HG03108 (cell line): ENCODE measurements around the gene MZF1.
"Not testable (repeated sequence)": the region's sequence is repeated elsewhere in the genome, so short reads cannot be mapped to it uniquely, and the experiment has no call there.

Source experiments
- ATAC-seq: cut with Tn5 transposase; IDR thresholded peaks from one replicate; pipeline ENCODE4 v1.9.1; 2021; ENCODE audit warnings: moderate library complexity; ENCODE audit not compliant: unreplicated experiment

Gene MZF1

DNA sequence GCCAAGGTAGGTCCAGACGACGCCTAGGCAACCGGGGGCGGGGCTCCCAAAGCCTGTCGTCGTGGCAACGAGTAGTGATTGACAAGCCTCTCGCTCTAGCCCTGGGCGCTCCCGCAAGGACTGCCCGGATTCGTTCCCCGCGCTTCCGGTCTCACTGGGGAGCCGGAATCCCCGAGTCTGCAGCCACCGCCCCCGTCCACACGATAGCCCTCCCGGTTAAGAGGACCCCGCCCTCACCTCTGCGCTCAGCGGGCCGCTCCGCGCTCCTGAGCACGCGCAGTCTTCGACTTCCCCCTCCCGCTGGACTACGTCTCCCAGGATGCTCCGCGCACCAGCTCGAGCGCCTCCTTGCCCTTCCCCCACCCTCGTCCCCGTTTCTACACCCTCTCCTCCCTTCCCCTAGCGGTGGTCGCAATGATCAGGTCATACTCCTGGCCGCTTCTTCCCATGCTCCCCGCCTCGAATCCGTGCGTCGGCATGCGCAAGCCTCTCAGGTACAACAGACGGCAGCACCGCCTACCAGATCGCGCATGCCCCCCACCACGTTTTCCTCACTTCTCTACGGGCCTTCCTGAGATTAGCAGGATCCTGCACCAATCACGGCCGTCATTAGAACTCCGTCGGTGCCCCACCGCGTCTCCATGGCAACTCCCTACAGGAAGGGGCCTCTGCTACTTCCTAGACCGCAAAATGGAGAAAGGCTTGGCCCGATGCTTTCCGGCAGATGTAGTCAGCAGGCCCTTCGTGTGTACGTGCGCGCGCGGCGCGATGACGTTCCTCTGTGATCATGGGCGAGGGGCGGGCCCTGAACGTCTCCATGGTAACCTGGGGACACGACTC, at the start of gene MZF1:
Gene MZF1, minus strand, starts transcription at position 518 of the 840 bp plus-strand sequence. CDS start 1,946 bp downstream, outside the sequence.
- ATAC-seq, result peak; percentile 44

DNA sequence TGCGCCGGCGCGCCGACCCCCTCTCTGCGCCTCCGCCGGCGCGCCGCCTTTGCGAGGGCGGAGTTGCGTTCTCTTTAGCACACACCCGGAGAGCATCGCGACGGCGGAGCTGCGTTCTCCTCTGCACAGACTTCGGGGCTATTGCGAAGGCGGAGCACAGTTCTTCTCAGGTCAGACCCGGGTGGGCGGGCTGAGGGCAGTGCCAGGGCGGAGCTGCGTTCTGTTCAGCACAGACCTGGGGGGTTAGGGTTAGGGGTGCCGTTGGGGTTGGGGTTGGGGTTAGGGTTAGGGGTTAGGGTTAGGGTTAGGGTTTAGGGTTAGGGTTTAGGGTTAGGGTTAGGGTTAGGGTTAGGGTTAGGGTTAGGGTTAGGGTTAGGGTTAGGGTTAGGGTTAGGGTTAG, 34.1 kb upstream of the MZF1 start:
- not testable (repeated sequence) for ATAC-seq

DNA sequence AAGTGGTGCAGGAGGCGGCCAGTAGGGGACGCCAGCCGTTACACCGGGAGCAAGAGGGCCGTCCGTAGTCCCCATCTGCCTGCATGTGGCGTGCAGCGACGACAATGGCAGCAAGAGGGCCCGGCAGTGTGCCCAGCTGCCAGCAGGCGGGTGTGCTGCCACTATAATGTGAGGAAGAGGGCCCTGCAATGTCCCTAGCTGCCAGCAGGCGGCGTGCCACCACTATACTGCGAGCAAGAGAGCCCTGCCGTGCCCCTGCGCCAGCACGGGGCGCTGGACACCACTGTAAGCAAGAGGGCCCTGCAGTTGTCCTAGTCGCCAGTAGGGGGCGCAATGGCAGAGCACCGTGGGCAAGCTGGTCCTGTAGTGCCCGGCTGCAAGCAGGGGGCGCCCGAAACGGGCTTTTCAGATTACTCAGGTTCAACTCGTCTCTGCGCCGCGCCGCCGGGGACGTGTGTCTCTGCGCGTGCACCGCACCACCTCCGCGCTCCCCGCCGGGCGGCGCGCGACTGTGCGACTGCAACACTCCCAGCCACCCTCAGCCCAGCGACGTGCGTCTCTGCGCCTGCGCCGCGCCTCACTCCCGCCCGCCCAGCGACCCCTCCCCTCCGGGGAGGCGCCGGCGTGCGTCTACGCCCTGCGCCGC, 33.2 kb upstream of the MZF1 start:
- ATAC-seq, result not testable (repeated sequence)

DNA sequence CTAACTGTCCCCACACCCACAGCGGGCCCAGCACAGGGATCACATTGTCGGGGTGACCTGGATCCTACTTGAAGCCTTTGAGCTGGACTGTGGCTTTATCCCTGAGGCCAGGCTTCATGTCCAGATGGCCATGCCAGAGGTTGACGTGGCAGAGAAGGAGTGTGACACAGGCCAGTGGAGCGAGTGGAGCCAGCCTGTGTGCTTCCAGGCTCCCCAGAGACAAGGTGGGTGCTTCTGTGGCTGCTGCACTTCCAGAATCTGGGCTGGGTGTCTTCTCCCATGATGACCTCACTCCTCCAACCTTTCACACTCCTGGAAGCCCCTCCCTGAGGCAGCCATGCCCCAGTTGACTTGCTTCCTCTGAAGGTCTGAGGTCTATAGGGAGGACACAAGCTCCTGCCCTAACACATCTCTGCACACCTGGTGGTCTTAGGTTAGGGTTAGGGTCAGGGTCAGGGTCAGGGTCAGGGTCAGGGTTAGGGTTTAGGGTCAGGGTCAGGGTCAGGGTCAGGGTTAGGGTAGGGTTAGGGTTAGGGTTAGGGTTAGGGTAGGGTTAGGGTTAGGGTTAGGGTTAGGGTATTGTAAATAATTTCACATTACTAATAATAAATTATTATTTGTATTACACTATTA, 13.1 kb upstream of the MZF1 start:
- ATAC-seq, result no peak

DNA sequence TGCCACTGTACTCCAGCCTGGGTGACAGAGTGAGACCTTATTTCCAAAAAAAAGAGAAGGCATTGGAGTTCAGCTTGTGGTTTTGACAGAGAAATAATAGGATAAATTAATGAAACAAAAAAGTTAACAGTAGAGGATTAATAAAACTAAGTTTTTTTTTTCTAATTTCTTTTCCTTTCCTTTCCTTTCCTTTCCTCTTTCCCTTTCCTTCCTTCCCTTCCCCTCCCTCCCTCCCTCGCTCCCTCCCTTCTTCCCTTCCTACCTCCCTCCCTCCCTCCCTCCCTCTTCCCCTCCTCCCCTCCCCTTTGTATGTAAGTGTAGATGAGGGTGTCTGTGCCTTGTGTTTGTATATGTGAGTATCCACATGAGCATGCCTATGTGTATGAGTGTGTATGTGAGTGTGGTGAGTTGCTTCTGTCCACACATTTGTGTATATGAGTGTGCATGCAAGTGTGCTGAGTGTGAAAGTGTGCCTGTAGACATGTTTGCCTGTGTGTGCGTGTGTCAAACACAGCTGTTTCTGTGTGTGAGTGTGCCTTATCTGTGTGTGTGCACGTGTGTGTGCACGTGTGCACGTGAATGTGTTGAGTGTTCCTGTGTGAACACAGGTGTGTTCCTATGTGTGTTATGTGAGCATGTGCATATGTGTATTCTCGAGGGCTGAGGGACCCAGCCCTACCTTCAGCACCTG, 12.5 kb upstream of the MZF1 start:
- no peak for ATAC-seq

DNA sequence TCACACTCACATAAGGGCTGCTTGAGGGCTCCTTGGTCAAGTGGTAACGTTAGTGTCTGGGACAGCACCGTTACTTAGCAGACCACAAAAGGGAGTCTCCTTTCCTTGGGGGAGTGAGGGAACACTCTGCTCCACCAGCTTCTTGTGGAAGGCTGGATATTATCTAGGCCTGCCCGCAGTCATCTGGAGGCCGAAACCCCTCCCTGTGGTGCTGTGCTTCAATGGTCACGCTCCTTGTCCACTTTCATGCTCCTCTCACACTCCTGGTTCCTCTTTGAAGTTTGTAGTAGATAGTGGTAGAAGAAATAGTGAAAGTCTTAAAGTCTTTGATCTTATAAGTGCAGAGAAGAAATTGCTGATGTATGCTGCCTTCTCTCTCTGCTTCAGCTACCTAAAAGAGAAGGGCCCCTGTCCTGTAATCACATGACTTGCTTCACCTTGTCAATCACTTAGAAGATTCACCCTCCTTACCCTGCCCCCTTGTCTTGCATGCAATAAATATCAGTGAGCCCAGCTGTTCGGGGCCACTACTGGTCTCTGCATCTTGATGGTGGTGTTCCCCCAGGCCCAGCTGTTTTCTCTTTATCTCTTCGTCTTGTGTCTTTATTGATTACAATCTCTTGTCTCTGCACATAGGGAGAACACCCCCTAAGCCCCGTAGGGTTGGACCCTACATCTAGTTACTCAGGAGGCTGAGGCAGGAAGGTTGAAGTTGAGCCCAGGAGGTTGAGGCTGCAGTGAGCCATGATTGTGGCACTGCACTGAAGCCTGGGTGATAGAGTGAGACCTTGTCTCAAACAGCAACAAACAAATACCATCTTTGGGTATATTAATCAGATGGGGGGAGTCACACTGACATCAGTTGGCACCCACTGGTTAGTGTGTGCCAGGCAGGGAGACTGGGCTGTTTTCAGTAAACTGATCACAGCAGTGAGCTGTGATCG, 11.6 kb upstream of the MZF1 start:
- no peak for ATAC-seq

DNA sequence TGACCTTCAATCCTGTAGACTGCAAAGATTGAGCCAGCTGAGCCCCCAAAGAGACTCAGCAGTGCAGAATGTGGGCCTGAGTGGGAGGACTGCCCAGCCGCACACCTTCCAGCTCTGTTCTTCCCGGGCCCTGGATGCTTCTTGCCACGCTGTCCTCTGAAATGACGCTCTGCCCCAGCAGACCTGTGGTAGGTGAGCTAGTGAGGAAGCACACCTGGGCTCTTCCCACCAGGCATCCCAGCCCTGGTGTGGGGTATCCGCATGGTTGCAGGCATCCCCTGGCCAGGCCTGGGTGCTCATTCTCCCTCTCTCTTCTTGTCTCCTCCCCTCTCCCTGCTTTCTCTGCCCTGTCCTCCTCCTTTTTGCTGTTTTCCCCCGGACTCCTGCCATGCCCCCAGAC, 9.8 kb upstream of the MZF1 start:
- no peak for ATAC-seq

DNA sequence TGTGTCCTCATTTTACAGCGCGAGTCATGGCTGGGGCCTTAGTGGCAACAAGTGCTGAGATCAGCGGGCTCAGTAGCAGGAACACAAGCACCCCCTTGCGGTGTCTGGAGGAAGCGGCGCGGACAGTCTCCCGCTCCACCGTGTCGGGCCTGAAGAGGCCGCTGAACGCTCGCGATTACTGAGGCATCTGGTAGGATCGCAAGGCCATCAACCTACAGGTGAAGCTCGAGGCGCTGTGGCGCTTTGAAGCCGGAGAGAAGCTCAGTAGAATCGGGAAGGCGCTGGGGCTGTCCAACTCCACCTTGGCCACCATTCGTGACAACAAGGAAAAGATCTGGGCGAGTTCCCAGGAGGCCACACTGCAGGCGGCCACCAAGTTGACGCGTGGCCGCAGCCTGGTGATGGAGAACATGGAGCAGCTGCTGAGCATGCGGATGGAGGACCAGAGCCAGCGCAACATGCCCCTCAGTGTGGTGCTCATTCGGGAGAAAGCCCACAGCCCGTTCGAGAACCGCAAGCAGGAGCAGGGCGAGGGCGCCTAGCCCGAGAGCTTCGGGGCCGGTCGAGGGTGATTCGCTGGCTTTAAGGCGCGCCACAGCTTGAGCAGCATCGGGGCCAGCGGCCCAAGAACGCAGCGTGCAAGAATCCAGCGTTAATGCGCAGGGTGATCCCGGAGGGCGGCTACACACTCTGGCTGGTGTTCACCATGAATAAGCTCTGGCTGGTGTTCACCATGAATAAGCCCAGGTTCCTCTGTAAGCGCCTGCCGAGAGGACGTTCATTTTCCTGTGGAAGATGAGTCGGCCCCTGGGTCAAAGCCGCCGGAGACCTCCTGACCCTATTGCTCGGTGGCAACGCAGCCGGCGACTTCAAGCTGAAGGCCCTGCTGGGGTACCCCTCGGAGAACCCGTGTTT, 8.3 kb upstream of the MZF1 start:
- peak; percentile 62 for ATAC-seq

DNA sequence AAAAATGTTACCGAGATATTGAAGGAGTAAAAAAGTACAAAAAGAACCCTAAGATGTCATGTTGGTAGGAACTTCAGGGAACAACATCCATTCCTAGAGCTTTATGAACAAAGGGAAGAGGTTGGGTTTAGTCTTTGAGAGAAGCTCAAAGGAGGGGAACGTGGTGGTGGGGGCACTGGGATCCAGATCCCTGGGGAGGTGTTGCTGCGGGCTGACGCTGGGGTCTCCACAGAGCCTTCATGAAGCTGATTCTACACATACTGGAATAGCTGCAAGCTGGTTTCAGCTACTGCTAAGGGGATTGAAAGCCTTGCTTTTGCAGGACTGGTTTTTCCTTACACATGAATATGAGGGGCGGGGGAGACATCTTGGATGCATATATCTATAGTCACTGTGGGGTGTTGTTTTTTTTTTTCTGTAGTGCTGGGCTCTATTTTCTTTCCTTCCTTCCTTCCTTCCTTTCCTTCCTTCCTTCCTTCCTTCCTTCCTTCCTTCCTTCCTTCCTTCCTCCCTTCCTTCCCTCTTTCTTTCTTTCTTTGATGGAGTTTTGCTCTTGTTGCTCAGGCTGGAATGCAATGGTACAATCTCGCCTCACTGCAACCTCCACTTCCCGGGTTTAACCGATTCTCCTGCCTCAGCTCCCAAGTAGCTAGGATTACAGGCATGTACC, 6.5 kb upstream of the MZF1 start:
- ATAC-seq, result no peak

DNA sequence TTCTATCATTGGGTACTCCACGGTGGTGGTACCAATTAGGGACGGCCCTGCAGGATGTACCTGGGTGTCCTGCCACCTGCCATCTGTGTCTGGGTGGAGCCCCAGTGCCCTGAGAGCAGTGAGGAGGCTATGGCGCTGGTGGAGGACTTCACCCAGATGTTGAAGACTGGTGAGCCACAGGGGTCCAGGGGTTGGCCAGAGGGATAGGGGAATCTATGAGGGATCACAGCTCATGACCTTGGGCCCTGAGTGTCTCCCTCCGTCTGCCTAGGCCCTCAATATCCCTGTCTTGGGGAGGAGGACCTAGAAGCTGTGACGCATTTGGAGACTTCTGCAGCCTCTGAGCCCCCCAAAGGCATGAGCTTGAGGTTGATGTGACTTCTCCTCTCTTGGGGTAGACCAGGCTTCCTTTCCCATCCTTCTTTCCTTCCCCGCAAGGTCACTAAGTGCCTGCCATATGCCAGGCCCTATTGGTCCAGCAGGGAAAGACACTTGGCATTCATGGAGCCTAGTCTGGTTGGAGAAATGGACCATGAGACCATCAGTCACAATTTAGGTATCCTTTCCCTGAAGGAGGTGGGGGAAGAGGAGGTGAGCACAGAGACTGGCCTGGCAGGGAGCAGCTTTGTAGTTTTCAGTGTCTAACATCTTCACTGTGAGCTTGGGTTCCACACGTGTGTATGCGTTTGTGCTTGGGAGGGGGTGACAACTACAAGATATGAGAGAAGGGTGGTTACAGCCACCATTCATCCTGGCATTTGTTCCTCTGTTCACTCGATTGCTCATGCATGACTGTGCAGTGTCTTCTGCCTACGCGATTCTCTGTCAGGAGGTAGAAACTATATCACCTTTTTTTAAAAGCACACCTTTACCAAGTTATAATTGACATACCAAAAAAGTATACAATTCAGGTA, 5.1 kb upstream of the MZF1 start:
- ATAC-seq, result no peak

DNA sequence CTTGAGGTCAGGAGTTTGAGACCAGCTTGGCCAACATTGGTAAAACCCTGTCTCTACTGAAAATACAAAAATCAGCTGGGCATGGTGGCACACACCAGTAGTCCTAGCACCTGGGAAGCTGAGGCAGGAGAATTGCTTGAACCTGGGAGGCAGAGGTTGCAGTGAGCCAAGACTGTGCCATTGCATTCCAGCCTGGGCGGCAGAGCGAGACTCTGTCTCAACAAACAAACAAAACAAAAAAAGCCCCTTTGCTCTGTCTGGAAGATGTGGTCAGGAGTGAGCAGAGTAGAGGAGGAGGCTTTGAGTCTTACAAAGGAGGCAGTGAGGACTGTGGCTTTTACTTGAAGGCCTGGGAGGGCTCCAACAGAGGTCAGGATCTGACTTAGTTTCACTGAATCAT, 4.4 kb upstream of the MZF1 start:
- ATAC-seq, result not testable (repeated sequence)

DNA sequence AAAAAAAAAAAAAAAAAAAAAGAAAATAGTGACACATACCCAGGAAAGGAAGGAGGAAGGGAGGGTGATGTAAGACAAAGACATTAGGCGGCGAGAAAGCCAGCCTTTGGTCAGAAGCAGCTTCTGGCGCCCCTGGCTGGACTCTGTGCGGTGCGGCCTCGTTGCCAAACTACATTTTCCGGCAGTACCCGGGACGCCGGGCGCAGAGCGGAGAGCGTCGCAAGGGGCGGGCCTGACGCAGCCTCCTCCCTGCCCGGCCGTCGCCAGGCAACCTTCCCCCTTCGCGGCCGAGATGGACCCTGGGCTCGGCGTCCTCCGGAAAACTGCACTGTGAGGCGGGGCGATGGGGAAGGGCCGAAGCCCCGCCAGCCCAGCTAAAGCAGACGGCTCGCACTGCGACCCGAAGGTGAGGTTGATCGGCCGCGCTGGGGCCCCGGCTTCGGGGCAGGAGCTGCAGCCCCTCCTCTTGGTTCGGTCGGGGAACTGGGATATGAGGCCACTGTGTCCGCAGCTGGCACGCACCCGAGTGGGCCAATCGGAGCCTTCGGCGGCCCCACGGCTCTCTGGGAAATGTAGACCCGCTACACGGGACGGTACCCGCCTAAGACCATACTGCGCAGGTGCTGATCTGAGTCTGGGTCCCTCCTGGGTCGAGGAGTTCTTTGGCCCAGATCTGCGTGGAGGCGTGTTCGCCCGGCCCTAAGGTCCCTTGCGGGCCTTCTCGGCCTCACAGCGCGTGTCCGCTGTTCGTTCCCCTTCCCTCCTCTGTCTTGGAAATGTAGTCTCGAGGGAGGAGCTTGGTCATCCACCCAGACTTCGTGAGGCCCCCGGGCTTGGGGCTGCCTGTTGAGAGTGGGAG, 2.3 kb upstream of the MZF1 start:
- peak; percentile 41 for ATAC-seq

DNA sequence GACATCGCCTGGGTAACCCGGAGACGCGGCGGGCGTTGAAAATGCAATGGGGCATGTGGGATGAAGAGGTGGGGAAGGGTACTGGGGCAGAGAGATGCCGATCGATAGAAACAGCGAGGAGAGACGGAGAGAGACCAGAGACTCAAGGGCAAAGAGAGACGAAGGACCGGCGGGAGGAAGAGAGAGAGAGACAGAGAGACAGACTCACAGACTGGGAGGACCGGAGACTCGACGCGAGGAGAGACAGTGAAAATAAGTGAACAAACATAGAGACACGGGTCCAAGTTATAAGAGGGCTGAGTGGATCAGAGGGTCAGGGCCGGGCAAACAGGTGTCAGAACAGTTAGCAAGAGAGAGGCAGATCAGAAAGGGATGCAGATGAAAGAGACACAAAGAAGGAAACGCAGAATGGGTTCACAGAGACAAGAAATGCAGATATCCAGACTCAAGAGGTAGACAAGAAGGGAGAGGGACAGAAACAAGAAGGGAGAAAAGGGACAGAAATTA, 576 bp upstream of the MZF1 start:
- ATAC-seq, result no peak

DNA sequence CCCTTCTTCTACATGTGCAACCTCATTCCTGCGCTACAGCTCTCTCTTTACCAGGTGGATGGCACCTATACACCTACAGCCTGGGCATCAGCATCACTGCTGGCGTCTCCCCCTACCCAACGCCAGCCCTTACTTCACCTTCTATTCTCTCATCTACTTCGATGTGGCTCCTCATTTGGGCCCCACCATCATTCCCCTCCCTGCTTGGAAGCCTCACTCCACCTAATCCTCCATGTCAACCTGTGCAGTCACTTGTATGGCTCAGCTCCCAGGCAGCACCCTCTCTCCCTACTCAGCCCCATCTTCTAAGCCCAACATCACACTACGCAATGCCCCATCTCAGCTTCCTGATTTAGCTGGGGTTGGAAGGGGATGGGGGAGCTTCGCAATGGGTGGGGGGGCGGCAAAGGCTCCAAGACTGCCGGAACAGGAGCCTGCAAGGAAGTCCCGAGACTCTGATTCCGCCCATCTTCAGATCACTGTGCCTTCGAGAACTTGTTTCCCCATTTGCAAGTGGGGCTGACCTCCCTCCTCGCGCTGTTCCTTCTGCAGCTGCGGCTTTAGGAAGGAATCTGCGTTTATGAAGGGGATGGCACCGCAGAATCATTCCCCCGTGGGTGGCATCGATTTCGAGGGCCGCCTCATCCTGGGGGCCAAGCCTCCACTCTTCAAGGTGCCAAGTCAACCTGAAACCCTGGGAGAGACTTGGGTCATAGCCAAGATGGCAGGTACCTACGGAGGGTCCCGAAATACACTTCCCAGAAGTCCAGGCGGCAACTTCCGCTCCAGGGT, 913 bp downstream of the MZF1 start:
- ATAC-seq, result no peak

DNA sequence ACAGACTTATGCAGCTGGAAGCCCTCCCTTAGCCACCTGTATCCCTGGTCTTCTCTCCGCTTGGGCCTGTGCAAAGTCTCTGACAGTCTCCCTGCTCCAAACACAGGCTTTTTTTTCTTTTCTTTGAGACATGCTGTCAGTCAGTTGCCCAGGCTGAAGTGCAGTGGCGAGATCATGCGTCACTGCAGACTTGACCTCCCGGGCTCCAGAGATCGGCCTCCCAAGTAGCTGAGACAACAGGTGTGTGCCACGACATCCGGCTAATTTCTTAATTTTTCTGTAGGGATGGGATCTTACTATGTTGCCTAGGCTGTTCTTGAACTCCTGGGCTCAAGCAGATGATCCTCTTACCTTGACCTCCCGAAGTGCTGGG, 1.6 kb downstream of the MZF1 start:
- no peak for ATAC-seq
